ENCODE measurements around the gene ZBTB20.

The ZBTB20 gene

DNA sequence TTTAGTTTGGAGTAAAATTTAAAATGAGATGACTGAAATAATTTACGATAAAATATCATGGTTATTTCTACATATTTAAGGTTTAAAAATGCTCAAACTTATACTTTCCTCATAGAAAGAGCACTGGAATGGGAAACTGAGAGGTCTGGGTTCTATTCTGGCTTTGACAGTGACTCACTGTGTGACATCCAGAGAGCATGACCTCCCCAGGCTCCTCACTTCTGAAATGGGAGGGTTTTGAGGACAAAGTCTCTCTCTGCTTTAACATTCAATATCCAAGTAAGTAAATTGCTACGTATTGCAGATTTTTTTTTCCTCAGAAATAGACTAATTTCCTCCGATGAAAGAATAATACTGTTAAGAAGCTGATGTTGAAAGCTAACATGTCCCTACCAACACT lies 618.6 kb downstream of the ZBTB20 start:
- in situ Hi-C loops (cut with MboI; ENCODE audit: low sequenced_read_pairs, unreplicated experiment) = no loop called here

DNA sequence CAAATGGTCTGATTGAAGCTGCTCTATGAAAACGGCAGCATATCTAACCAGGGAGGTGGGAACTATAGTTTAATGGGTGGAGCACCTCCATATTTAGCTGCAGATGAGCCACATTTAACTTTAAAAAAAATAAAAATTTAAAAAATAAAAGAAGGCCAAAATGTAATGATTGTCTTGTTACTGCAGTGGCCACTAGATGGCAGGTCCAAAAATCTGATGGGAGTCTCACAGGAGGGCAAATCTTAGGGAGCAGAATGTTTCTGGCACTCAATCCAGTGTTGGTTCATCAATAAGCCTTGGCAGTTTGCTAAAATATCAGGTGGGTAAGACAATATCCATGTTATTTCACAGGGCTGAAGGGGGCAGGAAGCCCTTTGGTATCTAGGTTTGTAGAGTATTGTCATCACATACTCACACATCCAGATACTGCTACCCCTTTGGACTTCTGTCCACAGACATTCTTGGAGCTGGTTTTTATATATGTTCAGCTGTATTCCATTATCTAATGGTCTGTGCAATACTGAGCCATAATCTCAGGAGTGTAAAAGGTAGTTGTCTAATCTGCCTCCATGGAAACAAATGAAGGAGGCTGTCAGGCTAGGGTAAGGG lies 619.9 kb downstream of the ZBTB20 start:
- in situ Hi-C loops (cut with MboI; ENCODE audit: low sequenced_read_pairs, unreplicated experiment) = no loop called here
- TF ChIP-seq, protein P1, sequence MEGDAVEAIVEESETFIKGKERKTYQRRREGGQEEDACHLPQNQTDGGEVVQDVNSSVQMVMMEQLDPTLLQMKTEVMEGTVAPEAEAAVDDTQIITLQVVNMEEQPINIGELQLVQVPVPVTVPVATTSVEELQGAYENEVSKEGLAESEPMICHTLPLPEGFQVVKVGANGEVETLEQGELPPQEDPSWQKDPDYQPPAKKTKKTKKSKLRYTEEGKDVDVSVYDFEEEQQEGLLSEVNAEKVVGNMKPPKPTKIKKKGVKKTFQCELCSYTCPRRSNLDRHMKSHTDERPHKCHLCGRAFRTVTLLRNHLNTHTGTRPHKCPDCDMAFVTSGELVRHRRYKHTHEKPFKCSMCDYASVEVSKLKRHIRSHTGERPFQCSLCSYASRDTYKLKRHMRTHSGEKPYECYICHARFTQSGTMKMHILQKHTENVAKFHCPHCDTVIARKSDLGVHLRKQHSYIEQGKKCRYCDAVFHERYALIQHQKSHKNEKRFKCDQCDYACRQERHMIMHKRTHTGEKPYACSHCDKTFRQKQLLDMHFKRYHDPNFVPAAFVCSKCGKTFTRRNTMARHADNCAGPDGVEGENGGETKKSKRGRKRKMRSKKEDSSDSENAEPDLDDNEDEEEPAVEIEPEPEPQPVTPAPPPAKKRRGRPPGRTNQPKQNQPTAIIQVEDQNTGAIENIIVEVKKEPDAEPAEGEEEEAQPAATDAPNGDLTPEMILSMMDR (IDR thresholded peaks at IDR 0.05; ENCODE audit: borderline replicate concordance, control extremely low read depth, extremely low read depth, insufficient read depth, missing control alignments) = peak; percentile 35

More for the DNA sequence above, 618.6 kb downstream of the ZBTB20 start:
- DNase-seq (ENCODE audit: low spot score) = no peak
- TF ChIP-seq, protein P1 (IDR thresholded peaks at IDR 0.05; ENCODE audit: borderline replicate concordance, control extremely low read depth, extremely low read depth, insufficient read depth, missing control alignments) = no peak

DNA sequence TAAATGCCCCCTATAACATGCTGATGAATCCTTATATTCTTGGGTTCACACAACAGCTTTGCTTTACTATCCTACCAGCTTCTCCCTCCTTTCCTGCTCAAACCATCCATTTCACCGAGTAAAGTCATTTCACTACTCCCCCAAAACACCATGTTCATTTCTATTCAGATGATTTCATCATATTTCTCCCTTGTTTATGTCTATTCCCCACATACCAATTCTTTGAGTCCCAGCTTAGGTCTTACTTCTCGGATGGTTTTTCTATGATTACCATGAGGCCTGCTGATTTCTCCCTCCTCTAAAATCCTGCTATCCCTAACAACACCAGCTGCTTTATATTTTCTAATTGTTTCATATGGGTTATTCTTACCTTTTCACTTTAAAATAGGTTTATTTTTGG lies 621.8 kb downstream of the ZBTB20 start:
- TF ChIP-seq, protein P1 (IDR thresholded peaks at IDR 0.05; ENCODE audit: borderline replicate concordance, control extremely low read depth, extremely low read depth, insufficient read depth, missing control alignments) = no peak
- in situ Hi-C loops (cut with MboI; ENCODE audit: low sequenced_read_pairs, unreplicated experiment) = no loop called here
- no peak for DNase-seq (ENCODE audit: low spot score)

More for the DNA sequence above, 619.9 kb downstream of the ZBTB20 start:
- peak; percentile 6 for DNase-seq (ENCODE audit: low spot score)

DNA sequence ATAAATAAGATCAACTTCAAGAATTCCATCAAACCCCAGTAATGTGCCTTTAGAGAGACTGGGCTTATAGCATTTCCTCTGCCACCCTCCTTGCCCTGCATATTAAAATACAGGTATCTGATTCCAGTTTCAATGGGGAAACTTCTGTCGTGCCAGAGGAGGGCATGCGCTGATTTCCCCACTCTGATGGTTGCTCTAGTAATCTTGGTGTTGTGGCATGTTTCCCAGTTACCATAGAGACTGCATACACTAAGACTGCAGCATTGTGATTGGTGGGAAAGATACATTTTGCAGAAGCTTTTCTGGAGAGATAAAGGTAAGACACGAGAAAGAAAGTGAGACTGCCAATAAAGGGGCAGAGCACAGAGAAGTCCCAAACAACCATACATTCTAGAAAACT lies 627.7 kb downstream of the ZBTB20 start:
- DNase-seq (ENCODE audit: low spot score) = no peak
- in situ Hi-C loops (cut with MboI; ENCODE audit: low sequenced_read_pairs, unreplicated experiment) = no loop called here

DNA sequence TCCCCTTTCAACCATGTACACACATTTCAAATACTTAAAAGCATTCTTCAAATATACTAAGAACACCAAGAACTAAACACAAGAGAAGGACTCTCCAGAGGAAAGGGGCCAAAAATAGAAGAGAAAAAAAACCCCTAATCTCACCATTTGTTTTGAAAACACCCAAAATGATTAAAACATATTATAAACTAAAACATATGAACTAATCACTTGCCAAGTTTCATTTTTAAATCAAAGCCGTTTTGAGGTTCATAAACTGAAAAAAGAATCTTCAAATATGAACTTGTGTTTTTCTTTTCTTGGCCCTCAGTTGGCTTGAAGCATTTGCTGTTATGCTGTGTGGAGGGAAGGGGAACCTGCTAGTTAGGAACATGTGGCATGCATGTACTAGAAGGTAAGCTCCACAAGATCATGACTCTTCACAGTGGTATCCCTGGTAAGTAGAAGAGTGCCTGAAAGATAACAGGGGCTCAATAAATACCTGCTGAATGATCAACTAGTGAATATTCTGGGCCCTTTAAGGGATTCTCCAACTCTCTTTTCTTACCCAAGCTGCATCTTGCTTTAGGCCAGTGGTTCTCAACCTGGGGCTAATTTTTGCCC lies 628.8 kb downstream of the ZBTB20 start:
- in situ Hi-C loops (cut with MboI; ENCODE audit: low sequenced_read_pairs, unreplicated experiment) = no loop called here
- DNase-seq (ENCODE audit: low spot score) = no peak
- TF ChIP-seq, protein P1 (IDR thresholded peaks at IDR 0.05; ENCODE audit: borderline replicate concordance, control extremely low read depth, extremely low read depth, insufficient read depth, missing control alignments) = no peak

More for the DNA sequence above, 627.7 kb downstream of the ZBTB20 start:
- TF ChIP-seq, protein P1 (IDR thresholded peaks at IDR 0.05; ENCODE audit: borderline replicate concordance, control extremely low read depth, extremely low read depth, insufficient read depth, missing control alignments) = no peak

DNA sequence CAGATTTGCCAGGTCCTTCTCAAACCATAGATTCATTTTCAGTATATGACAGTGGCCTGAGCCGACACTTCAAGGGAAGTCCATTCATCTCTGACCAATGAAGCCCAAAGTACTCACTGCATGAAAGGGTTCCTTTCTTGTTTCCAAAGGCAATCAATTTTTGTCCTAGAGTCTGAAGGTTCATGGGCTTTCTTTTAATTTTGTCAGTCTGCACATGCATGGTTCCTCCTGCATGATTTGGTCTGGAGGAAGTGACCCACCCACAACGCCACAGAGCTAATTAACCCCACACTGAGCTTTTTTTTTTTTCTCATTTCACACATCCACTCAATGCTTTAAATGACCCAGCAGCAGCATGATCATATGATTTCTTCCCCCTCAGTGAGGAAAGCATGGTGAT lies 636.9 kb downstream of the ZBTB20 start:
- DNase-seq (ENCODE audit: low spot score) = no peak
- in situ Hi-C loops (cut with MboI; ENCODE audit: low sequenced_read_pairs, unreplicated experiment) = no loop called here
- TF ChIP-seq, protein P1 (IDR thresholded peaks at IDR 0.05; ENCODE audit: borderline replicate concordance, control extremely low read depth, extremely low read depth, insufficient read depth, missing control alignments) = no peak

Data from GM13976 (cell line).